DND-41 (cell line): ENCODE measurements around the gene SCAND1.

Source experiments
- EZH2 ChIP-seq: IDR thresholded peaks from 3 replicates; pipeline ENCODE4 v1.6.1; 2012; ENCODE audit warnings: borderline replicate concordance, low read depth, mild to moderate bottlenecking, moderate library complexity, low read length, inconsistent platforms; ENCODE audit not compliant: severe bottlenecking
- TF ChIP-seq, protein P1 (sequence below): IDR thresholded peaks from 2 replicates; pipeline ENCODE4 v1.5.1; 2012; ENCODE audit warnings: borderline replicate concordance, low read length, moderate library complexity, mild to moderate bottlenecking; ENCODE audit not compliant: poor library complexity, severe bottlenecking; ENCODE audit errors: extremely low read depth

DNA sequence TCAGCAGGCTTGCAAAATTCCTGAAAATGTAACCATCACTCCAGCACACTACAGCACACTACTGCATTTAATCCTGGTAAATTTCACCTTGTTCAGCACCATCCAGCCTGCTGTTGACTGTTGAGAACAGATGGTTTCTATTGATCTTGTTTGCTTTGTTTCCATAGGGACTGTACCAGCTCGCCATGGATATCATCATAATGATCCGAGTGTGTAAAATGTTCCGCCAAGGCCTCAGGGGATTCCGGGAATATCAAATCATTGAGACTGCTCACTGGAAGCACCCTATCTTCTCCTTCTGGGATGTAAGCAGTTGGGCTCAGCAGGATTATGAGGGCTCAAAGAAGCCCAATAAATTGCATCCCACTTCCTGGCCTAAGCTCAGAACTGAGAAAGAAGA lies 18.2 kb upstream of the SCAND1 start:
- TF ChIP-seq, protein P1, sequence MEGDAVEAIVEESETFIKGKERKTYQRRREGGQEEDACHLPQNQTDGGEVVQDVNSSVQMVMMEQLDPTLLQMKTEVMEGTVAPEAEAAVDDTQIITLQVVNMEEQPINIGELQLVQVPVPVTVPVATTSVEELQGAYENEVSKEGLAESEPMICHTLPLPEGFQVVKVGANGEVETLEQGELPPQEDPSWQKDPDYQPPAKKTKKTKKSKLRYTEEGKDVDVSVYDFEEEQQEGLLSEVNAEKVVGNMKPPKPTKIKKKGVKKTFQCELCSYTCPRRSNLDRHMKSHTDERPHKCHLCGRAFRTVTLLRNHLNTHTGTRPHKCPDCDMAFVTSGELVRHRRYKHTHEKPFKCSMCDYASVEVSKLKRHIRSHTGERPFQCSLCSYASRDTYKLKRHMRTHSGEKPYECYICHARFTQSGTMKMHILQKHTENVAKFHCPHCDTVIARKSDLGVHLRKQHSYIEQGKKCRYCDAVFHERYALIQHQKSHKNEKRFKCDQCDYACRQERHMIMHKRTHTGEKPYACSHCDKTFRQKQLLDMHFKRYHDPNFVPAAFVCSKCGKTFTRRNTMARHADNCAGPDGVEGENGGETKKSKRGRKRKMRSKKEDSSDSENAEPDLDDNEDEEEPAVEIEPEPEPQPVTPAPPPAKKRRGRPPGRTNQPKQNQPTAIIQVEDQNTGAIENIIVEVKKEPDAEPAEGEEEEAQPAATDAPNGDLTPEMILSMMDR = no peak
- TF ChIP-seq EZH2 = no peak
